Daoy (cell line): ENCODE measurements around the gene UBASH3B. TPM values are rescaled to one million over a fixed set of nuclear protein-coding genes. Genes with fewer than 3 reads are reported as not detected.

Experiments
- DNase-seq: peaks from one replicate; pipeline ENCODE4 v3.0.0-alpha.2; 2015; ENCODE audit warnings: low read depth
- total RNA-seq: library from RNA; depleted of rRNA; stranded (reverse); fragments of >200 nt; shearing (Covaris generic); gene quantifications from 2 replicates; pipeline ENCODE4 v1.2.3, GENCODE V29; 2014

UBASH3B gene
- total RNA-seq, 1 experiment from 2014 or later = under 0.01 TPM

DNA sequence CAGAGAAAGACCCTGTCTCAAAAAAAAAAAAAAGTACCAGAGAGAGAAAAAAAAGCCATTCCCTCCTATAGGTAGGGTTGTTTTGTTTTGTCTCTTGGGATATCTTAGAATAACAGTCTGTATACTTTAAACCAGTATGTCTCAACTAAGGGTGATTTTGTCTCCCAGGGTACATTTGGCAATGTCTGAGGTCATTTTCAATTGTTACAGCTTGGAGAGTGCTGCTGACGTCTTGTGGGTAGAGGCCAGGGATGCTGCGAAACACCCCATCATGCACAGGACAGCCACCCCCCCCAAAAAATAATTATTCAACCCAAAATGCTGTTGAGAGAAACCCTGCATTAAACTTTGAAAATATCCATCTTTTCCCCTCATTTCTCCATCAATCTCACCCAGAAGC lies 126.7 kb downstream of the UBASH3B start:
- DNase-seq = no peak

DNA sequence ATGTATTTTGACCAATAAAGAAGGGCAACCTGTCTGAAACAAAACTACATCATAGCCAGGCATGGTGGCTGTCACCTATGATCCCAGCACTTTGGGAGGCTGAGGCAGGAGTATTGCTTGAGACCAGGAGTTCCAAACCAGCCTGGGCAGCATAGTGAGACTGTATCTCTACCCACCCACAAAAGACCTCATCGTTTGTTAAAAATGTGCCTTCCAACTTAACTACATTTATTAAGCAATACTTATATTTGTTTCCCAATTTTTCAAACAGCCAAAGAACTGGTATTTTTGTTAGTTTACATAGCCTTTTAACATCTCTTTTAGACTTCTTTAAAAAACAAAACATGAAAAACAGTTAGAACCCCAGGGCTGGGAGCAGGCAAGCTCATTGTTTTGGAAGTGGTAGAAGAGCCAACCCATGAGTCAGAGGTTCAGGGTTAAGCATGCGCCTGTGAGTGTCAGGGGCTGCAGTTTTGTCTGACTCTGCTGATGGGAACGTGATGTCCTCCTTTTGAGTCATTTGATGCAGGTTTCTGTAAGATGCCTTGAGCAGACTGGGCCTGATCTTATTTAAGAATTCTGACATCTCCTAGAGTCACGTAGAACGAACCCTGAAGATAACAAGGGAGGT lies 128.9 kb downstream of the UBASH3B start:
- DNase-seq = peak; percentile 76

DNA sequence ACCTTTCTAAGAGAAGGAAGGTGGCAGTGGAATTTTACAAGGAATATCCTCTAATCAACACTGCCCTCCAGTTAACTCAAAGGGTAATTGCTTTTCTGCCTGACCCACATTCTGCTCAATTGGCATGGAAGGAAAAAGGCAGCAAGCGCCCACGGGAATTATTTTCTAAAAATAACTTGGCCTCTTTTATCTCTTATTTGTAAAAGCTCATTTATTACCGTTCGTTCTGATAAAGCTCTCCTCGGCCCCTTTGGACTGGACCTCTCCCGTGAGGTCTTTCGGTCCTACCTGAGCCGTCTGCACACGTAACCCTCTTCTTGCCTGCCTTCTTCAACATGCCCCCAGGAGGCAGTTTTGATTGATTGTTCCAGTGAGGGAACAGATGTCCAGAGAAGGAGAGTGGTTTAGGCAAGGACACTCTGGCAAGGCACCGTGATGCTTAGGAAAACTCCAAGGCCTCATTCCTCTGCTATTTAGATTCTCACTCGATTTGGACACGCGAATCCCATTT lies 129.6 kb downstream of the UBASH3B start:
- DNase-seq = no peak

DNA sequence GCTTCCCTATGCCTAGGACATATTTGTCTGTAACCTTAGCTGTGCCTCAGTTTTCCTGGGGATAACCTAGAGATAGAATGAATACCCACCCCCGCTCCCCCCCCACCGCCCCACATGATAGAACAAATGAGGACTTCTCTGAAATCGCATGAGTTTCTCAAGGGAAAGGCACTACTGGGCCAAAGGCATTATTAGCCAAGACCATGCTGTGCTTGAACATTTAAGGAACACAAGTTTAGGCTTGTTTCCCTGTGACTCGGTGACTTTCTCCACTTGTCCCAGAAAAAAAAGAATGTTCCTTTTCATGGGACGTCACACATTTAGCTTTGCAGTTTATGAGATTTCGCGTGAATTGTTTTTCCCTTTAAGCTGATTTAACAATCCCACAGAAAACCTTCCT lies 131.4 kb downstream of the UBASH3B start:
- DNase-seq = no peak

- DNase-seq = no peak
Measured at GRCh38 chr11:122788781-122789535, 133.4 kb downstream of the UBASH3B start.

DNA sequence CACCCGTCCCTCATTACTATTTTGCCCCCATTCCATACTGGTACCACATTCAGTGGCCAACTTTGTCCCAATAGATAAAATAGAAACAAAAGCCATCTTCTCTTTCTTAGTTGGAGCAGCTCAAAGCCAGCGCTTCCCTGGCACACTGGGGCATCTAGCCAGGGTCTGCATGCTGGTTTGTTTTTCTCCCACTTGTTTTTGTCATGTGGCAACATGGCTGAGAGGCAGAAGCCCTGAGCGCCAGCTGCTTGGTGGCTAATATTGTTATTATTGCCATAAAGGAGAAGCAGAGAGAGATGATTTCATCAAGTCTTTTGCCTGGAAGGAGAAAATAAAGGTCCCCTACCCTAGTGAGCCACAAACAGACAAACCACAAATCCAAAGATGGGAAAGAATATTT lies 134.4 kb downstream of the UBASH3B start:
- no peak for DNase-seq

- no peak for DNase-seq
Measured at GRCh38 chr11:122791411-122791810, 135.9 kb downstream of the UBASH3B start.

GRCh38 chr11:122791836-122792235 lies 136.3 kb downstream of the UBASH3B start:
- peak; percentile 63 for DNase-seq

DNA sequence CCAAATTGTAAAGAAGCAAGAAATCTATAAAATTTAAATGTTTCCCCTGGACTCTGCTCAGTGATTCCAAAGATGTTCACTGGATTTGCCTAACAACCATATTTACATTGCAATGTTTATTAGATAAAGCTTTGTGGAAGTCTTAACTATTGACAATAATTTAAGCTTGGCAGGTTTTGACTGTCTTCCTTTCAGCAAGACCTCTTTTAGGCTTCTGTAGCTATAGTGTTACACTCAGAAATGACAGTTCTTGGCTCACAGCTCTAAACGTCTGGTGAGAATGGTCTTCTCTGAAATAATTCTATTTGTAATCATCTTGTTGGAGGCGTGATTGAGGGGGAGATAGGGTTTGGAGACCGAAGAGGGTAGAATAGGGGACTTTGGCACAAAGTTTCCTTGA lies 138.0 kb downstream of the UBASH3B start:
- DNase-seq = no peak

DNA sequence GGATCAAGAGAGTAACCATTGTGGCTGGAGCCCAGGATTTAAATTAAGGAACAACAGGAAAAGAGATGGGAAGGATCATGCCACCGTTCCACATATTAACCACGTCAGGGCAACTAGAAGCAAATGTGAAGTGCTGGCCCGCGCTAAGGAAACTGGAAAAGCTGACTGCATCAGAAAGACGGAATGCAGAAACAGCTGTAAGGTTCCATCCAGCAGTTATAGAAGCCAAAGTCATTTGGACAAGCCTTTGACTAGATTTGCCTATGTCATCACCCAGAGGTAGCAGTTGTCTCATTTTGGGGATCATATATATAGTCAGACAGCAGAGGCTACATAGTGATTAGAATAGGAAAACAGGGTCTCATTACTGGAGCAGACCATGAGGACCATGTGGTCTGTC lies 139.8 kb downstream of the UBASH3B start:
- DNase-seq = no peak

- peak; percentile 63 for DNase-seq
Measured at GRCh38 chr11:122796128-122796717, 140.7 kb downstream of the UBASH3B start.

- DNase-seq = no peak
Measured at GRCh38 chr11:122797651-122798050, 142.1 kb downstream of the UBASH3B start.

DNA sequence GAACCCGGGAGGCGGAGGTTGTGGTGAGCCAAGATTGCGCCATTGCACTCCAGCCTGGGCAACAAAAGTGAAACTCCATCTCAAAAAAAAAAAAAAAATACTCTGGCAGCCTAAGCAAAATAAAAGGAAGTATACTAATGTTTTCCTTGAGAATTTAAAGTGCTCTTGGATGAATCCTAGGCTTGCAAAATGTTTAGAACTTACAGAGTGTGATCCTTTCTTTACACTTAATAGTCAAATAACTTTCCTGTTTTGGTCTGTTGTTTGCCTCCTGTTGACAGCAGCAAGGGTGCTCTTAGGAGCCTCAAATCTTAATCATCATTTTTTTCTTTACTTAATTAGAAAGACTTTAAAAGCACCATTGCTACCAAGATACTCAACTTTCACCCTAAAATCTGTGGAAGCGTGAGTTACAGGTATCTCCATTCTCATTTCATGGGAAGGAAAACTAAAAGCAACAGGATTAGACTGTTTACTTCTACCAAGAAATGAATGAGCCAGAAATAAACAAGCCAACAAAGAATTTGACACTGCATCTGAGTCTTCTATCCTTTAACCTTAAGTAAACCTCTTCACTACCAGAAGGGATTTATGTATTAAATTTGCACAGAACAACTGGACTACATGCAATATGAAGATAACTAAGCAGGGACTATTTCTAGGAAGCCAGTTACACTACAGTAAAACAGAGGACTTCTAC lies 144.0 kb downstream of the UBASH3B start:
- no peak for DNase-seq

GRCh38 chr11:122802876-122803275 lies 147.4 kb downstream of the UBASH3B start:
- no peak for DNase-seq

GRCh38 chr11:122803306-122803705 lies 147.8 kb downstream of the UBASH3B start:
- peak; percentile 84 for DNase-seq

DNA sequence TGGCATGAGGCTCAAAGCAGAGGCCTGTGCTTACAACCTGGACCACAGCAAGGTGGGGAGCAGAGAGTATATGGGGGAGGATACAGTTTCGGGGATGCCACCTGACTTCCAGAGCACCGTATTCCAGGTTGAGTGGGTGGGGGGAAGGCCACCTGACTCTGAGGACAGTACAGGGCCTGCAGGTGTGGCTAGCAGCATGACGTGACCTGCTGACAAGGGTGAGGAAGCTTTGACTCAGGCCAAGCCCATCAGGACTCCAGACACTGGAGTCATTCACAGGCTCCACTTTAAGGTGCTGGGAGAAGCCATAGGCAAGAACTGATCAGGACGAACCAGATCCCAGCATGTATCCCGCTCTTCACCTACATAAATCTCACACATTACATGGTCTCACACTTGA lies 148.2 kb downstream of the UBASH3B start:
- peak; percentile 35 for DNase-seq

- peak; percentile 84 for DNase-seq
Measured at GRCh38 chr11:122804161-122804560, 148.6 kb downstream of the UBASH3B start.

- peak; percentile 44 for DNase-seq
Measured at GRCh38 chr11:122804796-122805195, 149.3 kb downstream of the UBASH3B start.

DNA sequence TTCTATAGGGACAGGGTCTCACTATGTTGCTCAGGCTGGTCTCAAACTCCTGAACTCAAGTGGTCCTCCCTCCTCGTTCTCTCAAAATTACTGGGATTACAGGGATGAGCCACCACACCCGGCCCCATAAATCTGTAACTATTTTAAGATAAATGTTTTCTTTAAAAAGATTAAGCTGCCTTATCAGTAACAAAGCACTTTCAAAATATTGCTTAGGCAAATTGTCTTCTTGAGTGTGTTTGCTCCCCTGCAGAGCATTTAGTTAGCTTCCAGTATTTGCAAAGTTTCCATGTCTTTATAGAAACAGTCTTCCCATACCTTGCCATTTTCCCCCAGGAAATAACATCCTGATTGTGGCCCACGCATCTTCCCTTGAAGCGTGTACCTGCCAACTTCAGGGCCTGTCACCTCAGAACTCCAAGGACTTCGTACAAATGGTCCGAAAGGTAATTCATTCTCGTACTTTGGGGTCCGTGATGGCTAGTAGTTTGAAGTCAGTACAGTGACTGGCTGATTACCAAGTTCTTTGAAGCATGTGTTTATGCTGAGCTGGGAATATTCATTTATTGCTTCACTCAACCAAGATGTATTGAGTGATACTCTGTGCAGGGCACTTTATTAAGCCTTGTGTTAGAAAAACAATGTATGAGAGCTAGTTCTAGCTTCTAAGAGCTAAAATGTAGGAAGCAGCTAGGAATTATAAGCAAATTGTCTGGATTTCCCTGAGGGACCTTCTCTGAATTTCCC lies 152.4 kb downstream of the UBASH3B start:
- DNase-seq = no peak

DNA sequence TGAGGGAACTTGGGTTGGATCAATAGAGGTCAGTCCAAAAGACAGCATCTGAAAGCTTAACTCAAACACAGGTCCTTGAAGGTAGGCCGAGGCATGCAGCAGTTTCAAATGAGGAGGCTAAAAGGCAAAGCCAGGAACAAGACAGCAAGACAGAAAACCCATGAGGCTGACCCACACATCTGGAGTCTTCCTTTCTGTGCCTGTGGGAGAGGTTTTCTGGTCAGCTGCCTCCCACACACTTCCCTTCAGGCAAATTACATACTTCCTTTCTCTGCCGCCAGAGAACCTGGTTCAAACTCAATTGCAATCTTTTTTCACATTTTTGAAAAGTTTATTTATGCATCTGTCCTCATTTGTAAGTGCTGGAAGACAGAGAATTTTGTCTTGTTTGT lies 153.0 kb downstream of the UBASH3B start:
- DNase-seq = peak; percentile 72

DNA sequence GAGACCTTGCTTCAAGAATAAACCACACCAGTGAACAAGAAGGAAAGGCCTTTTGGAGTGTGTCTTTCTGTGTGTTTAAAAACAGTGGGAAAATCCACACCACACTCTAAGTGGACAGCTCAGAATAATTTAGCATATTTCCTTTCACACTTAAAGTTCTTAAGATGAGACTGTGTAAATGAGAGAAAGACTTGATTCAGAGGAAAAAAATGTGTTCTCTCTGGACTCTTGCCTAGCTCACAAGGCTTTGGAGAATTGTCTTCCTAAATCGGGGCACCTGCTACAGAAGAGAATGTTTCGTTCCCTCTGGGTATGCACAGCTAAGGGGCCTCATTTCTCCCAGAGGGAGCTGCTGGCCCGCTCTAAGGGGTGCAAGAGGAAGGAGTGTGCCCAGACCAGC lies 154.3 kb downstream of the UBASH3B start:
- no peak for DNase-seq

- no peak for DNase-seq
Measured at GRCh38 chr11:122811721-122812120, 156.2 kb downstream of the UBASH3B start.
